Tibial nerve (tissue), 4 donors: Measurements from ENCODE around the gene ASTN2. TPM values are rescaled to one million over a fixed set of nuclear protein-coding genes. Genes with fewer than 3 reads are reported as not detected.

Source experiments
- DNase-seq, 2 donors: peaks; one replicate each; pipeline ENCODE4 v3.0.0-alpha.2; 2019; ENCODE audit warnings: low spot score in 2 of 2
- H3K27ac ChIP-seq, 4 donors: fragments of 200-600 bp; sonication (generic) in 3 of 4; one replicate each; pipeline ENCODE4 v1.5.1; 2017 to 2019; ENCODE audit warnings: mild to moderate bottlenecking in 1 of 4
- H3K27me3 ChIP-seq, 2 donors: fragments of 200-600 bp; sonication (generic) in 1 of 2; one replicate each; pipeline versions ENCODE4 v1.5.1 to v1.6.0; 2017 to 2019
- H3K36me3 ChIP-seq, 3 donors: fragments of 200-600 bp; sonication (generic); one replicate each; pipeline ENCODE4 v1.5.1; 2018 to 2019
- H3K4me1 ChIP-seq, 4 donors: fragments of 200-600 bp; sonication (generic) in 3 of 4; one replicate each; pipeline ENCODE4 v1.5.1; 2017 to 2019
- H3K4me3 ChIP-seq, 4 donors: fragments of 200-600 bp; sonication (generic) in 3 of 4; one replicate each; pipeline ENCODE4 v1.5.1; 2017 to 2019; ENCODE audit warnings: mild to moderate bottlenecking in 1 of 4, moderate library complexity in 1 of 4
- H3K9me3 ChIP-seq, 4 donors: fragments of 200-600 bp; sonication (generic) in 3 of 4; one replicate each; pipeline ENCODE4 v1.5.1; 2017 to 2019
- CTCF ChIP-seq, 5 experiments: fragments of 200-600 bp in 3 of 5; fragments of 450-650 bp in 2 of 5; sonication (generic) in 3 of 5; IDR thresholded peaks; one replicate each; pipeline ENCODE4 v1.5.1; 2016 to 2019; ENCODE audit warnings: antibody characterized with exemption in 5 of 5, mild to moderate bottlenecking in 3 of 5, moderate library complexity in 2 of 5
- EP300 ChIP-seq, 2 donors: sonication (generic); formaldehyde crosslinking; IDR thresholded peaks; one replicate each; pipeline ENCODE4 v1.6.1; 2017; ENCODE audit warnings: antibody characterized with exemption in 2 of 2, mild to moderate bottlenecking in 1 of 2
- POLR2A ChIP-seq, 2 donors: fragments of 450-650 bp; IDR thresholded peaks; one replicate each; pipeline ENCODE4 v1.6.1; 2017; ENCODE audit warnings: antibody characterized with exemption in 2 of 2, mild to moderate bottlenecking in 2 of 2, moderate library complexity in 2 of 2
- WGBS, 2 donors: methylation state at CpG; one replicate each; pipeline ENCODE4 v1.1.5; 2018; 5-methylcytosine and 5-hydroxymethylcytosine counted together
- total RNA-seq, 4 donors: library from RNA; depleted of rRNA; stranded (reverse); fragments of >200 nt; gene quantifications; one replicate each; pipeline ENCODE4 v1.1.0, GENCODE V29; 2016

Gene ASTN2
- total RNA-seq, 4 donors from 2014 or later = 9.0 to 14.9 (median 12.3) TPM

GRCh38 chr9:117101008-117101407 is 313.8 kb downstream of the ASTN2 start:
- no peak overlapping the region for H3K27ac ChIP-seq
- WGBS, 2 donors = 76 to 80% methylated on average over 1 of the region's 1 CpG

GRCh38 chr9:117098331-117098730 is 316.5 kb downstream of the ASTN2 start:
- 68 to 77% methylated on average over 3 of the region's 3 CpGs for WGBS, 2 donors
- no peak for DNase-seq
- Histone ChIP-seq H3K4me3 (no peak overlapping the region), H3K36me3 (no peaks in the 10 kb centered on the region), H3K27ac (no peak overlapping the region), H3K9me3 (no peaks in the 10 kb centered on the region), H3K4me1 (peaks cover 0 to 16% (median 0%) of the 10 kb centered on the region in 4 donors), H3K27me3 (no peaks in the 10 kb centered on the region)
- TF ChIP-seq POLR2A (IDR thresholded peaks at IDR 0.05) (no peak), EP300 (IDR thresholded peaks at IDR 0.05) (no peak), CTCF (IDR thresholded peaks at IDR 0.05) (no peak)

More at GRCh38 chr9:117101008-117101407, 313.8 kb downstream of the ASTN2 start:
- TF ChIP-seq POLR2A (IDR thresholded peaks at IDR 0.05) = no peak
- no peak for TF ChIP-seq CTCF (IDR thresholded peaks at IDR 0.05)
- no peak for TF ChIP-seq EP300 (IDR thresholded peaks at IDR 0.05)
- Histone ChIP-seq H3K9me3 (no peaks in the 10 kb centered on the region), H3K4me3 (no peak overlapping the region), H3K4me1 (no peaks in the 10 kb centered on the region), H3K27me3 (no peaks in the 10 kb centered on the region), H3K36me3 (no peaks in the 10 kb centered on the region)
- DNase-seq = no peak

- H3K4me3 ChIP-seq = no peak overlapping the region
- WGBS, 2 donors = 77 to 82% methylated on average over 3 of the region's 3 CpGs
- no peaks in the 10 kb centered on the region for H3K36me3 ChIP-seq
- H3K27ac ChIP-seq = no peak overlapping the region
- H3K27me3 ChIP-seq = no peaks in the 10 kb centered on the region
- H3K9me3 ChIP-seq = no peaks in the 10 kb centered on the region
- DNase-seq = no peak
- no peak for TF ChIP-seq EP300 (IDR thresholded peaks at IDR 0.05)
- no peak for TF ChIP-seq POLR2A (IDR thresholded peaks at IDR 0.05)
- TF ChIP-seq CTCF (IDR thresholded peaks at IDR 0.05) = no peak
- H3K4me1 ChIP-seq = peaks cover 0 to 16% (median 0%) of the 10 kb centered on the region in 4 donors
Measured at GRCh38 chr9:117097761-117098160, 317.1 kb downstream of the ASTN2 start.

GRCh38 chr9:117096138-117096537 is 318.7 kb downstream of the ASTN2 start:
- H3K27me3 ChIP-seq = no peaks in the 10 kb centered on the region
- H3K9me3 ChIP-seq = no peaks in the 10 kb centered on the region
- no peak overlapping the region for H3K4me3 ChIP-seq
- no peaks in the 10 kb centered on the region for H3K36me3 ChIP-seq
- no peak for TF ChIP-seq EP300 (IDR thresholded peaks at IDR 0.05)
- no peak for TF ChIP-seq POLR2A (IDR thresholded peaks at IDR 0.05)
- no peak for TF ChIP-seq CTCF (IDR thresholded peaks at IDR 0.05)
- H3K4me1 ChIP-seq = peaks cover 0 to 16% (median 0%) of the 10 kb centered on the region in 4 donors
- DNase-seq = no peak
- no peak overlapping the region for H3K27ac ChIP-seq
- 80 to 96% methylated on average over 1 of the region's 1 CpG for WGBS, 2 donors

GRCh38 chr9:117095081-117095480 is 319.8 kb downstream of the ASTN2 start:
- Histone ChIP-seq H3K9me3 (no peaks in the 10 kb centered on the region), H3K36me3 (no peaks in the 10 kb centered on the region), H3K27ac (no peak overlapping the region), H3K4me3 (no peak overlapping the region), H3K27me3 (no peaks in the 10 kb centered on the region), H3K4me1 (peaks cover 0 to 16% (median 0%) of the 10 kb centered on the region in 4 donors)
- 38 to 53% methylated on average over 2 of the region's 2 CpGs for WGBS, 2 donors
- TF ChIP-seq CTCF (IDR thresholded peaks at IDR 0.05) (no peak), POLR2A (IDR thresholded peaks at IDR 0.05) (no peak), EP300 (IDR thresholded peaks at IDR 0.05) (no peak)
- DNase-seq = no peak
